Measurements from ENCODE around the gene GMDS. TPM values are rescaled to one million over a fixed set of nuclear protein-coding genes. Genes with fewer than 3 reads are reported as not detected.
A peak's percentile ranks its signal among the peaks of the same experiment; 100 is the strongest.

GMDS gene
- total and polyA plus RNA-seq, 2 experiments from 2014 or later, result 30.1 to 36.5 TPM

DNA sequence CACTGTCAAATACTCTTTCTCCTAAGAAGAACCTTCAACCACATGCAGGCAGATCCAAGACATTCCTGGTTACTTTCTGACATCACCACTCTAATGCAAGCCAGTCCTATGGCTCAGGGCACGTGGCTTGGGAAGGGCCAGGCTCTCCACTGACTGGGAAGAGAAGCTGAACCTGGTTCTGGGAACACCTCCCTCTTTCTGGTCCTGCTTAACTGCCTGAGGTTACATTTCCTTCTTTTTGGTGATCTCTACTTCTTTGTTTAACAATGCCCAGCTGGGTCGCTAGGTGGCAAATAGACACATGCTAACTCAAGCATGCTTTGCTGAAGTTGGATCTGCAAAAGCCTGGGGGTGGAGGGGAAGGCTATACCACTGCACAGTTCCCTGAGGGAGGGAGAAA, 249.8 kb downstream of the GMDS start:
- no peak for TF ChIP-seq EZH2 (IDR thresholded peaks at IDR 0.05; ENCODE audit: low read depth, unreplicated experiment)
- TF ChIP-seq STAT1 (IDR thresholded peaks at IDR 0.05; ENCODE audit: unreplicated experiment), result no peak
- no peak for TF ChIP-seq ZNF331 (CRISPR knock-in tag; IDR thresholded peaks at IDR 0.05; ENCODE audit: low read depth)
- no peak for TF ChIP-seq NANOG (IDR thresholded peaks at IDR 0.05; ENCODE audit: borderline replicate concordance)
- no peak for TF ChIP-seq JUNB (IDR thresholded peaks at IDR 0.05; ENCODE audit: unreplicated experiment)
- Histone ChIP-seq H3K79me2 (replicated peaks; ENCODE audit: insufficient read depth) (no peaks in the 10 kb centered on the region), H3K27ac (ENCODE audit: low read depth) (no peak overlapping the region), H2AFZ (no peak overlapping the region), H3F3A (replicated peaks; ENCODE audit: low read depth) (no peaks in the 10 kb centered on the region), H3K4me1 (ENCODE audit: insufficient read depth) (no peaks in the 10 kb centered on the region), H3K4me2 (no peak overlapping the region), H3K36me3 (ENCODE audit: insufficient read depth) (no peaks in the 10 kb centered on the region), H3K4me3 (no peak overlapping the region), H3K9me2 (ENCODE audit: insufficient read depth) (no peaks in the 10 kb centered on the region; the same call in 1 of the 2 replicates), H4K20me1 (replicated peaks; ENCODE audit: insufficient read depth) (no peaks in the 10 kb centered on the region; the same call in none of the 2 replicates), H3K27me3 (ENCODE audit: insufficient read depth) (no peaks in the 10 kb centered on the region)
- Mint-ChIP-seq H3K9me3 (no peaks in the 10 kb centered on the region; the same call in 2 of the 3 replicates), H3K27ac (no peak overlapping the region), H3K4me3 (no peak overlapping the region), H3K4me1 (peaks cover 4% of the 10 kb centered on the region; the same call in 2 of the 3 replicates), H3K27me3 (ENCODE audit: insufficient read depth, low read depth, poor library complexity) (no peaks in the 10 kb centered on the region), H3K36me3 (ENCODE audit: low read depth) (no peaks in the 10 kb centered on the region; the same call in 2 of the 3 replicates)
- ATAC-seq, result no peak
- peak; percentile 18 for DNase-seq (ENCODE audit: low spot score)

GRCh38 chr6:1993042-1993441, 252.4 kb downstream of the GMDS start:
- no peak for DNase-seq (ENCODE audit: low spot score)
- peaks cover 2% of the 10 kb centered on the region for H3K27me3 Mint-ChIP-seq (ENCODE audit: insufficient read depth, low read depth, poor library complexity)
- Histone ChIP-seq H3K36me3 (ENCODE audit: insufficient read depth) (no peaks in the 10 kb centered on the region), H3K27me3 (ENCODE audit: insufficient read depth) (no peaks in the 10 kb centered on the region), H2AFZ (no peak overlapping the region), H4K20me1 (replicated peaks; ENCODE audit: insufficient read depth) (no peaks in the 10 kb centered on the region; the same call in 1 of the 2 replicates), H3K27ac (ENCODE audit: low read depth) (no peak overlapping the region), H3K4me3 (no peak overlapping the region), H3K79me2 (replicated peaks; ENCODE audit: insufficient read depth) (no peaks in the 10 kb centered on the region), H3F3A (replicated peaks; ENCODE audit: low read depth) (no peaks in the 10 kb centered on the region), H3K9me2 (ENCODE audit: insufficient read depth) (no peaks in the 10 kb centered on the region; the same call in 1 of the 2 replicates), H3K4me1 (ENCODE audit: insufficient read depth) (0 out of 2 replicates have a peak, but pooled peaks cover 3% of the 10 kb centered on the region), H3K4me2 (no peak overlapping the region)
- peaks cover 9% of the 10 kb centered on the region for H3K4me1 Mint-ChIP-seq
- no peak overlapping the region for H3K27ac Mint-ChIP-seq
- no peaks in the 10 kb centered on the region; the same call in 2 of the 3 replicates for H3K36me3 Mint-ChIP-seq (ENCODE audit: low read depth)
- no peak overlapping the region for H3K4me3 Mint-ChIP-seq
- TF ChIP-seq, protein P1, sequence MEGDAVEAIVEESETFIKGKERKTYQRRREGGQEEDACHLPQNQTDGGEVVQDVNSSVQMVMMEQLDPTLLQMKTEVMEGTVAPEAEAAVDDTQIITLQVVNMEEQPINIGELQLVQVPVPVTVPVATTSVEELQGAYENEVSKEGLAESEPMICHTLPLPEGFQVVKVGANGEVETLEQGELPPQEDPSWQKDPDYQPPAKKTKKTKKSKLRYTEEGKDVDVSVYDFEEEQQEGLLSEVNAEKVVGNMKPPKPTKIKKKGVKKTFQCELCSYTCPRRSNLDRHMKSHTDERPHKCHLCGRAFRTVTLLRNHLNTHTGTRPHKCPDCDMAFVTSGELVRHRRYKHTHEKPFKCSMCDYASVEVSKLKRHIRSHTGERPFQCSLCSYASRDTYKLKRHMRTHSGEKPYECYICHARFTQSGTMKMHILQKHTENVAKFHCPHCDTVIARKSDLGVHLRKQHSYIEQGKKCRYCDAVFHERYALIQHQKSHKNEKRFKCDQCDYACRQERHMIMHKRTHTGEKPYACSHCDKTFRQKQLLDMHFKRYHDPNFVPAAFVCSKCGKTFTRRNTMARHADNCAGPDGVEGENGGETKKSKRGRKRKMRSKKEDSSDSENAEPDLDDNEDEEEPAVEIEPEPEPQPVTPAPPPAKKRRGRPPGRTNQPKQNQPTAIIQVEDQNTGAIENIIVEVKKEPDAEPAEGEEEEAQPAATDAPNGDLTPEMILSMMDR (conservative IDR thresholded peaks at IDR 0.05; ENCODE audit: low read depth in 2 of 2), result no peak
- TF ChIP-seq, protein P2, sequence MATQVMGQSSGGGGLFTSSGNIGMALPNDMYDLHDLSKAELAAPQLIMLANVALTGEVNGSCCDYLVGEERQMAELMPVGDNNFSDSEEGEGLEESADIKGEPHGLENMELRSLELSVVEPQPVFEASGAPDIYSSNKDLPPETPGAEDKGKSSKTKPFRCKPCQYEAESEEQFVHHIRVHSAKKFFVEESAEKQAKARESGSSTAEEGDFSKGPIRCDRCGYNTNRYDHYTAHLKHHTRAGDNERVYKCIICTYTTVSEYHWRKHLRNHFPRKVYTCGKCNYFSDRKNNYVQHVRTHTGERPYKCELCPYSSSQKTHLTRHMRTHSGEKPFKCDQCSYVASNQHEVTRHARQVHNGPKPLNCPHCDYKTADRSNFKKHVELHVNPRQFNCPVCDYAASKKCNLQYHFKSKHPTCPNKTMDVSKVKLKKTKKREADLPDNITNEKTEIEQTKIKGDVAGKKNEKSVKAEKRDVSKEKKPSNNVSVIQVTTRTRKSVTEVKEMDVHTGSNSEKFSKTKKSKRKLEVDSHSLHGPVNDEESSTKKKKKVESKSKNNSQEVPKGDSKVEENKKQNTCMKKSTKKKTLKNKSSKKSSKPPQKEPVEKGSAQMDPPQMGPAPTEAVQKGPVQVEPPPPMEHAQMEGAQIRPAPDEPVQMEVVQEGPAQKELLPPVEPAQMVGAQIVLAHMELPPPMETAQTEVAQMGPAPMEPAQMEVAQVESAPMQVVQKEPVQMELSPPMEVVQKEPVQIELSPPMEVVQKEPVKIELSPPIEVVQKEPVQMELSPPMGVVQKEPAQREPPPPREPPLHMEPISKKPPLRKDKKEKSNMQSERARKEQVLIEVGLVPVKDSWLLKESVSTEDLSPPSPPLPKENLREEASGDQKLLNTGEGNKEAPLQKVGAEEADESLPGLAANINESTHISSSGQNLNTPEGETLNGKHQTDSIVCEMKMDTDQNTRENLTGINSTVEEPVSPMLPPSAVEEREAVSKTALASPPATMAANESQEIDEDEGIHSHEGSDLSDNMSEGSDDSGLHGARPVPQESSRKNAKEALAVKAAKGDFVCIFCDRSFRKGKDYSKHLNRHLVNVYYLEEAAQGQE (IDR thresholded peaks at IDR 0.05; ENCODE audit: unreplicated experiment), result no peak
- TF ChIP-seq ETS1 (IDR thresholded peaks at IDR 0.05) (no peak), STAT1 (IDR thresholded peaks at IDR 0.05; ENCODE audit: unreplicated experiment) (no peak), NANOG (IDR thresholded peaks at IDR 0.05; ENCODE audit: borderline replicate concordance) (no peak), JUNB (IDR thresholded peaks at IDR 0.05; ENCODE audit: unreplicated experiment) (no peak), CREB1 (CRISPR knock-in tag; IDR thresholded peaks at IDR 0.05; ENCODE audit: low read depth) (no peak)
- H3K9me3 Mint-ChIP-seq, result no peaks in the 10 kb centered on the region; the same call in 2 of the 3 replicates
- no peak for ATAC-seq
